Stimulated activated CD4-positive, alpha-beta T cell treated with anti-CD3 and anti-CD28 coated beads, Interleukin-4, amount 100 ng/mL, for 1 hour (primary cell): Measurements from ENCODE around the gene REEP3.
"Not testable (repeated sequence)": the region's sequence is repeated elsewhere in the genome, so short reads cannot be mapped to it uniquely, and the experiment has no call there.

Experiments used
- DNase-seq: peaks from one replicate; pipeline ENCODE4 v3.0.0-alpha.2; 2020

Gene REEP3

GRCh38 chr10:63553473-63553872 lies 32.3 kb downstream of the REEP3 start:
- DNase-seq = no peak

DNA sequence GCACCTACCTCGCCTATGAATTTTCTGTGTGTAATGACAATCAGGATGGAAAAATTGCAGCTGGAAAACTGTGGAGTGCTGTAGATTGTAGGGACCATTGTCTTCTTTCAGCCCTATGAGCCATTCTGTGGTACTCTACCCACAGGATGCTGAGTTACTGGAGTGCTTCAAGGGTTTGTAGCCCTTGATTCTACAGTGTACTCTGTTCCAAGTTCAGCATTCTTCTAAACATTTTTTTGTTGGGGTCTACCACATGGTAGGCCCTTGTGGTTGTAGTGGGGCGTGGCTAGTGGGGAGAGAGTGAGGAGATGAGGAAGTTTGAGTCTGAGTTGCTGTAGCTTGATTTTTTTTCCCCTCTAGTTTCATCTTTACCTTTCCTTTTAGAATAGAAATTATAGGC lies 33.5 kb downstream of the REEP3 start:
- DNase-seq = no peak

DNA sequence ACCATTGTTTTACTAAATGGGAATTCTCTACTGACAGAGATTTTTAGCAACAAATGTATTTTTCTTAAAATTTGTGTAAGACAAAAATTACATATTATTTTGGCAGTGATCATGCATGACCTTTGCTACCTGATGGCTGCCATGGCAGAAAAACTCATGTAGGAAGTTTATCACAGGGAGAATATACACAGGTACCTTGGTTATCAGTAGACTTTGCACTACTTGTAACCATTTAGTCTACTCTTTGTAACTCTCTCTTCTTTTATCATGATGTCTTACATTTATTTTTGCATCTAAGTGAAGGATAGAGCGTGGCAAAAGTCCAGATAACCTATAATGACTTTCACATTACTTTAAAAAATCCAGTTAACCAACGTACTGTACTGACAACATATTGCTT lies 34.1 kb downstream of the REEP3 start:
- DNase-seq = no peak

DNA sequence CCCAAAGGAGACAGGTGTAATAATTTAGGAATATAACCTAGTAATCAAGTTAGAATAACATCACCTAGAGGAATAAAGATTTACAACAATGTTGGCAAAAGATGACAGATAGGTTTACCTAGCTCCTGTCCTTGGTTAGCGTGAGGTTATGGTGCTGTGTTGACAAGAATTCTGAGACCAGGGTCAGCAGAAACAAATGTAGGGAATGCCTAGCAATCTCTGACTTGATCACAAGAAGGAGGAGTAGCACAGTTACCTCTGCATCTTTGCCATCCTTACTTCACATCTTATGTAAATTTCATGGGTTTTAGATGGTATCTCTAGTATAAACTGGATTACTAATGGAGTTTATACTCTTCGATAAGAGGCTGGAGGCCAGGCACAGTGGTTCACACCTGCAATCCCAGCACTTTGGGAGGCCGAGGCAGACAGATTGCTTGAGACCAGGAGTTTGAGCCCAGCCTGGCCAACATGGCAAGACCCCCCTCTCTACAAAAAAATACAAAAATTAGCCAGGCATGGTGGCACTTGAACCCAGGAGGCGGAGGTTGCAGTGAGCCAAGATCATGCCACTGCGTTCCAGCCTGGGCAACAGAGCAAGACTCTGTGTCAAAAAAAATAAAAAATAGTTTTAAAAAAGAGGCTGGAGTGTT lies 37.1 kb downstream of the REEP3 start:
- no peak for DNase-seq

DNA sequence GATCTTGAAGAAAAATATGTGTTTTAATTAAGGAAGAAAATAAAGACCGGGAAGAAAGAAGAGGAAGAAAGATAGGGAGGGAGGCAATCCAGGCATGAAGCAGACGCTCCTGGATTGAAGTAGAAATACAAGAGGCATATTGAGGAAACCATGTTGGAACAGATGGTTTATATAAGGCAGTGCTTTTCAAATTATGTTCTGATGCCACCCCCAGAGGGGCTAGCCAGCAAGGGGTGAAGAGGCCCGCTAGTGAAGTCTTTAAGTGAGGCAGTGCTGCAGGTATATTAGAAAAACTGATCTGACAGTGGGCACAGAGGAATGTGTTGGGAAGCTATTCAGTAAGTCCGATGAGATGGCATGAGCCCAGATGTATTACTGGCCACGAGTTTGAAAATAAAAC lies 40.1 kb downstream of the REEP3 start:
- DNase-seq = no peak

- no peak for DNase-seq
Measured at GRCh38 chr10:63562391-63562790, 41.2 kb downstream of the REEP3 start.

- no peak for DNase-seq
Measured at GRCh38 chr10:63562857-63563256, 41.7 kb downstream of the REEP3 start.

DNA sequence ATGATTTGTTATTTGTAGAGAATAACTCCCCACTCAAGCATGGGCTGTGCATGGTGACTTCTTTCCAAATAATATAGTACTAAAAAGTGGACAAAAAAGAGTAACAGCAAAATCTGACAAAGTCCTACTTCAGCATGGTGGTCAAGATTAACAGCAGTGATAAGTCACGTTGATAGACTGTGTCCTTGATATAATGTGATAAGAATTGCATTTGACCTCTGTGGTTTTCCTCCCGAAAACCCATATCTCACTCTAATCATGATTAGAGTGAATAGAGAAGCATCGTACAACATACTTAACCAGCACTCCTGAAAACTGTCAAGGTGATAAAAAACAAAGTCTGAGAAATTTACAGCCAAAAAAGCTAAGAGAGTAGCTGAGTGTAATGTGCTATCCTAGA lies 42.4 kb downstream of the REEP3 start:
- DNase-seq = no peak

- not testable (repeated sequence) for DNase-seq
Measured at GRCh38 chr10:63564731-63565130, 43.5 kb downstream of the REEP3 start.

DNA sequence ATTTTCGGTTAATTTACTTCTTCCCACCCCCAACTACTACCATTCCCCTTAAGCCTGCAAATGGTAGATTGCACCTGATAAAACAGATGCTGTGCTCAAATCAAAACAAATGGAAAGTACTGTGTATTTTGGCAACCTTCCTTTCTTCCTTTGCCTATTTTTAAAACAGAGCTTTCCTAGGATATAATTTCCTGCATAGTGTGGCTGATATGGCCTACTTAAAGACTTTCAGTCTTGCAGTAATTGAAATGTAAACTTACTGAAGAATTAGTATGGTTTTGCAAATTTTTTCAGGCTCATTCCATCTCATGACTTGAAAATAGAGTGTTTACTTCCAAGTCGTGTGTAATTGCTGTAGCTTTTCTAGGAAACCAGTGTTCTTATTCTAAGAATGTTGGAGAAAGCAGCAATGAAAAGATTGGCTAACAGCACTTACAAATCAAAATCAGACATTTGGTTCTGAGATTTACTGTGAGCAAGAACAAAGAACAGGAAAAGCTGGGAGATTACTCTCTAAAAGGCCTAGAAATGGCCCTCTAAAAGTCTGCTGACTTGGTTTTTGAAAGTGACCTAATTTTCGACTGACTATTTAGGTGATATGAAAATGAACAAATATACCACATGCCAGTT lies 52.0 kb downstream of the REEP3 start:
- no peak for DNase-seq

DNA sequence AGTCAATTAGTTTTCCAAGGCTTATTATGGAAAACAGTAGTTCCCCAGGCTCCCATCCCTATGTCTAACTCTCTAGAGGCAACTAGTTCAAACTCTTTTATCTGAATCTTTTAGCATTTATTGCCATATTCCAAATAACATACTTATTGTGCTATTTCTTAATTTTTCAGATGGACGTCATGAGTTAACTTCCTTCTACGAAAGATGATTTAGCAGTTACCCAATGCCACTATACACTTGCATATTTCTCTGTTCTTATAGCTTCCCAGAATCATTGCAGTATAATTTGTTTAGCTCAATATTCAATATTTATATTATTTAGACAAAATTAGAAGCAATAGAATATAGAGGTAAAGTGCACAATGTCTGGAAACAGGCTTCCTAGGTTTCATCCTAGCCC lies 52.8 kb downstream of the REEP3 start:
- no peak for DNase-seq

- no peak for DNase-seq
Measured at GRCh38 chr10:63576501-63576900, 55.3 kb downstream of the REEP3 start.

DNA sequence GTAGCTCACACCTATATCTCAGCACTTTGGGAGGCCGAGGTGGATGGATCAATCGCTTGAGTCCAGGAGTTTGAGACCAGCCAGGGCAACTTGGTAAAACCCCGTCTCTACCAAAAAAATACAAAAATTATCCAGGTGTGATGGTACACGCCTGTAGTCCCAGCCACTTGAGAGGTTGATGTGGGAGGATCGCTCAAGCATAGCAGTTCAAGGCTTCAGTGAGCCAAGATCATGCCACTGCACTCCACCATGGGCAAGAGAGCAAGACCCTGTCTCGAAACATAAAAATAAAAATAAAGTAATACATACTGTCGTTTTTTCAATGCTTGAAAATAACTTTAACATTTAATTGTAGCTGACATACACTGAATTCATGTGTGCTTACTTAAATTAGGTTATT lies 57.3 kb downstream of the REEP3 start:
- DNase-seq = no peak

DNA sequence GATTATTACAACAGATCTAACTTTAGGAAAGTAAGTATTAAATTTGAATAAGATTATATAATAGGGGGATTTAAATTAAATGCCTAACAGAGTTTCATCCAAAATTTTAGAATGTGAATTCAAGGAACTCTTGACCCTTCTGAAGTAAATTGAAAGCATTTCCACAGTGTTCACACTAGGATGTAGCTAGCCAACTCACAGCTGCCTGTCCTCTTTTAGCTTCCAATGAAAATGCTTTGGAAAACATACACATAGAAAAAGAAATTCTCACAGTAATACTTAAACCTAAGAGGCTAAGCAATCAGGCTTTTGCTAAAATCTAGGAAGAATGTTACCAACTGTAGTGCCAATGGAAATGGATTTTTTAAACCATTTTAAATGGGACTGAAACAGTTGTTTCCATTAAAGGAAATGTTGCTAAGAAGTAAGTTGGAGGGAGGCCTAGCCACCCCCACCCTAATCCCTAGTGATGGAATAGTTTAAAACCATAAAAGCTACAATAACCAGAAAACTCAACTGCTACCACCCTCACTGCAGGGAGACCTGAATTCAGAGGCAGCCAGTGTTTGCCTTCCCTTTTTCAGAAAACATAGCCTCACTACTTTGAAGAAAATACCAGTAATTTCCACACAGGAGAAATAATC lies 58.3 kb downstream of the REEP3 start:
- DNase-seq = no peak

DNA sequence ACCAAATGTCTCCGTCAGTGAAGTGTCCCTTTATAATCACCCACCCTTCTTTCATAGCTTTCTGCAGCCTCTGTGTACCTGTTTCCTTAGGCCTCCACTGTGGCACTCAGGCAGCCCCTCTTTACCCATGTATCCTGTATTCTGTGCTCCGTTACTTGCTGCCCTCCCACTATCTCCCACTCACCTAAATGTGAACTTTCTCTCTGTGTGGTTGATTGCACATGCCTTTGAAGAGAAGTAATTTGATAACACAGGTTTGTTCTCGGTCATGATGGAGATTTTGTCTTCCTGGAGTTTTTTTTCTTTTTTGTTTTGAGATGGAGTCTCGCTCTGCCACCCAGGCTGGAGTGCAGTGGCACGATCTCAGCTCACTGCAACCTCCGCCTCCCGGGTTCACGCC lies 61.5 kb downstream of the REEP3 start:
- no peak for DNase-seq

DNA sequence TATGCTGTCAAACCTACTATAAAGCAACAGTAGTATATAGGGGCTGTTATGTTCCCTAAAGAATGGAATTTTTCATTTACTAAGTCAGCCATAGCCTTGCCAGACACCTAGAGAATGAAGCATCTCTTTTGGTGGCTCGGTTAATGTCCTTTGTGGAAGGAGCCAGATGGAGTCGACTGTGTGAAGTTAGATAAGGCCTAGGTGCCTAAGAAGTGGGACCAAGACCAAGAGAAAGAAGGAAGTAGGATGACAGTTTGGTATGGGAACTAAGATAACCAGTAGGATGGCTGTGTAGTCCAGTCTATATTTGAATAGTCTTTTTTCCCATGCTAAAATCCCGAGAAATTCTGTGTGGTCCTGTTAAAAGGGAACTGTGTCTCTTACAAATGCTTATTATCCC lies 62.2 kb downstream of the REEP3 start:
- DNase-seq = no peak

DNA sequence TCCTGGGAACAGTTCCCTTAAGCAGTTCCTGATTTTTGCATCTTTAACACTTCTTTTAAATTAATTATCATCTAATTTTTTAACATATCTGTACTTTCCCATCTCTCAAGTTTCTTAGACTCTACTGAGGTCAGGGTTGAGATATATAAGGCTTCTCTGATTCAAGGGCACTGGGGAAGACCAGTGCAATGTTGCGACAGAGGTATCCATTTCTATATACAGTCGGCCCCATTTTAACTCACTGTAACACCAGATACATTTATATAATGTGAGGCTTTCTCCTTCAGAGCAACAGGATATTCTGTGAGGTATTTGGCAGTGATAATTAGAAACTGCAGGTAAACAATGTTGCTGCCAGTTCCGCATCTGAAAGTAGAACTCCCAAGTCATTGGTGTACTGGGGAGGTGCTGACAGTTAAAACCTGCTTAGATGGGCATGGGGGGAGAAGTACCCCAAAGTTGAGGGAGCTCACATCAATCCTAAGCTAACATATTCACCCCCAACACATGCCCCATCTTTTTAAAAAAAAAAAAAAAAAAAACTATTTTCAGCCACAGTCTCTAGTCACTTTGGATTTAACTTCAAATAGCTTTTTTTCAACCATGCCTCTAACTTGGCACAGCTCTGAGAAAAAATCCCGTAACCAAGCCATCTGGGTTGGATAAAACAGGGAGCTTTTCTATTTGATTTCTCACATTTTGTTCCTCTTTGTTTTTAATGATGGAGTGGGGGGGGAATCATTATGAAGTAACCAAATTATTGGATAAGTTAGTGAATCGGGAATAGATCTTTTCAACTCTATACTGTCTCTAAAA lies 62.9 kb downstream of the REEP3 start:
- DNase-seq = no peak

- DNase-seq = no peak
Measured at GRCh38 chr10:63584725-63585035, 63.5 kb downstream of the REEP3 start.

- no peak for DNase-seq
Measured at GRCh38 chr10:63585041-63585440, 63.8 kb downstream of the REEP3 start.

GRCh38 chr10:63586043-63586442 lies 64.8 kb downstream of the REEP3 start:
- DNase-seq = no peak

- no peak for DNase-seq
Measured at GRCh38 chr10:63587191-63587590, 66.0 kb downstream of the REEP3 start.

DNA sequence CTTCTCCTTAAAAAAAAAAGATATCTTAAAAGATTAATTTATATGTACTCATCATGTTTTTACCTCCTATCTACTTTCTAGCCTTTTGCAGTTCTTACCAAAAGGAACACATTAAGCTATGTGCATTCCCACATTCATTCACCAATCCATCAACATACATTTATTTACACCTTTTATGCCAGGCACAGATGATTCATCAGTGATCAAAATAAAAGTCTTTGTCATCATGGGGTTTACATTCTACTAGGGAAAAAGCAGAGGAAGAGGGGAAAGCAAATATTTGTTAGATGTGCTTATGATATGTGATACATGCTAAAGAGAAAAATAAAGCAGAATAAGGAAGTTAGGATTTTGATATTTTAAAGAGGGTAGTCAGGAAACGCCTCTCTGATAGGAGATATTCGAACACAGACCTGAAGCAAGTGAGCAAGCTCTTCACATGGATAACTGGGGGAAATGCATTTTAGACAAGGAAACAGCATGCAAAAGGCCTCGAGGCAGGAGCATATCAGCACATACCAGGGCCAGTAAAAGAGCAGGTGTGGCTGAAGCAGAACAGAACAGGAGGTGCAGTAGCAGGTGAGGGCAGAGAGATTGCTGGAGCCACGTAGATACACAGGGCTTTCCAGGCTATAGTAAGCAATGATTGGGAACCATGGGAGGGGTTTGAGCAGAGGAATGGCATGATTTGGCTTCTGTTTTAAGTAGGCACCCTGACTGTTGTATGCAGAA lies 67.4 kb downstream of the REEP3 start:
- DNase-seq = no peak
